Islet precursor cell (in vitro differentiated cells): Measurements from ENCODE around the gene SMARCA2.

Source experiments
- DNase-seq: peaks from one replicate; pipeline ENCODE4 v3.0.0-alpha.2; 2018

SMARCA2 gene

DNA sequence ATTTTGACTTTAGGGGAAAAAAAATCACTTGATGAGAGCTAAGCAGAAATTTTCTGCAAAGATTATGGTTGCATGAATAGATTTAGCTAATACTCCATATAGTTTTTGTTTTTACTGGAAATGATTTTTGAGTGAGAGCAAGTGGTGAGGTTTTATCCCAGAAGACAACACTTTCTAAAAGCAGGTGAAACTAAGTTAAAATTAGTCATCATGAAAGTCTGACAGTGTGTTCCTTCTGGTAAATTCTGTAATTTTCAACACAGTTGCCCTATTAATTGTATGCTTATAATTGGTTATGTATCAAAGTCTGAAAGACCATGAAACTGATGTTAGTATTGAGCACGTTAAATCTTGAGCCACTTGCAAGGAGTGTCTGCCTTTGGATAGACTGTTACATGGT lies 91.5 kb downstream of the SMARCA2 start:
- no peak for DNase-seq

GRCh38 chr9:2107906-2108451 lies 92.8 kb downstream of the SMARCA2 start:
- no peak for DNase-seq

GRCh38 chr9:2109069-2109650 lies 94.0 kb downstream of the SMARCA2 start:
- DNase-seq: no peak

DNA sequence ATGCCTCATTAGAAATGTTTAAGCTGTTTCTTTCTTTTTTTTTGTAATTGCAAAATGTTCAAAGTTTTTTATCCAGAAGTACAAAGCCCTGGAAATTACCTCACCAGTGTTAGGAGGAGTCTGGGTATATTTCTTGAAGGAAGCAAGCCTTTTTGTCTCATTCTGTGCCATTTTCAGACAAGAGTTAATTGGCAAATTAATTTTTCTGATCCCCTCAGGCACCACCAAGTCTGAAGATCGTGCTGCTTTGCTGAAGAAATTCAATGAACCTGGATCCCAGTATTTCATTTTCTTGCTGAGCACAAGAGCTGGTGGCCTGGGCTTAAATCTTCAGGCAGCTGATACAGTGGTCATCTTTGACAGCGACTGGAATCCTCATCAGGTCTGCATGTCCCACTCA lies 94.9 kb downstream of the SMARCA2 start:
- DNase-seq: no peak

GRCh38 chr9:2116073-2116472 lies 100.9 kb downstream of the SMARCA2 start:
- peak; percentile 64 for DNase-seq

DNA sequence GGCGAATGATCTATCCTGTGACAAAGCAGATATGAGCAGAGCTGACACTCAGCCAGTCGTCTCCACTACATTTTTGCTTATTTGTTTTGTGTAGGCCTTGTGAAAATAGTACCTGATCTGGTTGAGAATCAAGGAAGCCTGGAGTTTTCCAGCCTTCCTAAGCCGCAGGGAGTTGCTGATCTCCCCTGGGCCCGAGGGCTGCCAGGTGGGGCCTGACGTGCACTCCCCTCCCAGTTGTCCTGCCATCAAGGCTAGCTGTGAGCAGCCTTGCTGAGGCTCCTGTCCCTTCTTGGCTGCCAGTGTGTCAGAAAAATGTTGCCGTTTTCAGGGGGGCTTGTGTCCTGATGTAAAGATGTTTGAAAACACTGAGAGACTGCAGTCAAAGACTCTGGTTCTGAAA lies 102.4 kb downstream of the SMARCA2 start:
- no peak for DNase-seq

DNA sequence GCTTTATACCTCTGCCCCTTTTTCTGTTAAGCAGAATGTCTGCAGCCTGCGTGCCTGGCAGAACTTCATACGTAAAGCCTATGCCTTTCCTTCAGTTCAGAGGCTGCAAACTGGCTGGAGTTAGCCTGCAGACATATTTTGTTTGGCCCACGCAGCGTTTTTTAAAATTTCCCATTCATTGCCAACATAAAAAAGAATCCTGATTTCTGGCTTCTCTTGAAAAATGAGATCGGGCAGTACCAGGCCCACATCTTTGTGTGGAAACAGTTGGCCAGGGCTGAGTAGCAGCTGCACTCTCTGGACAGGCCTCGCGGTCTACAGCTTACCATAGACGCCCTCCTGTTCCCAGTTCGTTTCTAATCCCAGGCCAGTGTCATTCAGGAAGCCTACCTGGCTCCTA lies 104.4 kb downstream of the SMARCA2 start:
- DNase-seq: no peak

GRCh38 chr9:2120926-2121689 lies 106.0 kb downstream of the SMARCA2 start:
- DNase-seq: no peak

GRCh38 chr9:2122299-2122698 lies 107.2 kb downstream of the SMARCA2 start:
- DNase-seq: no peak

- DNase-seq: no peak
Observed at GRCh38 chr9:2125906-2126305, 110.8 kb downstream of the SMARCA2 start.

DNA sequence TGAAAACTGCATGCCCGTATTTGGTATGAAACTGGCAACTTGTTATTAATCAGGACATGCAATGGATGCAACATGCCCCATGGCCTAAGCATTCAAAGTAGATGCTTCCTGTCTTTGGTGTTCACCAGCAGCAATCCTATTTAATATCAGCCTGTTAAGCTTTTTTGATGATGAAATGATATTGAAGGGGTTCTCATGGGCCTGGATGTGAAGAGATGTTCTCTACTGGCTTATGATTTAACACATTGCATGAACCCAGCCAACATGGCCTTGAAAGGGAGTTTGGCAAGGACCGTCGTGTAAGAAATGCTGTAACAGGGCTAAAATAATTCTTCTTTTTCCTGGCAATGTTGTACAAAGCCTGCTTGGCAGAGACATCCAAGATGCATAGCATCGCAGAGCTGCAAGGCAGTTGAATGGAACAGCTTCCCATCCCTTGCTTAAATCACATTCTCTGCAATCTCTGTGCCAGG lies 111.2 kb downstream of the SMARCA2 start:
- no peak for DNase-seq

- DNase-seq: no peak
Observed at GRCh38 chr9:2127486-2127885, 112.3 kb downstream of the SMARCA2 start.

GRCh38 chr9:2128141-2128540 lies 113.0 kb downstream of the SMARCA2 start:
- no peak for DNase-seq

DNA sequence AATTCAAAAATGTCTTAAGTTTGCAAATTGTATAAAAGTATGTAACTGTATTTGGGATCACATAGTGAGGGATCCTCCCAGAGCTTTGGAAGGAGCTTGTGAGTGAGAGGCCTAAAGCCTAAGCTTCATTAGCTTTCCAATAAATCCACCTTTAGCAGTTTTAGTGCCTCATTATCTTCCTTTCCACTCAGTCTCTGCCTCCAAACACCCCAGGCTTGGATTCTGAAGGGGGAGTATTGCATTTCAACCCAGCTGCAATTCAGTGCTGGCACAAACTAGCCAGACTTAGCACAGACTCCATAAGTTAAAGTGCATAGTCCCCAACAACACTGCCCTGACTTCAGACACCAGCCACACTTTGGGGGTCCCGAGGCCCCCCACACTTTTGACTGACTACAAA lies 113.5 kb downstream of the SMARCA2 start:
- no peak for DNase-seq

- no peak for DNase-seq
Observed at GRCh38 chr9:2130941-2131340, 115.8 kb downstream of the SMARCA2 start.

- DNase-seq: no peak
Observed at GRCh38 chr9:2132484-2133082, 117.4 kb downstream of the SMARCA2 start.

- no peak for DNase-seq
Observed at GRCh38 chr9:2134391-2134790, 119.2 kb downstream of the SMARCA2 start.

DNA sequence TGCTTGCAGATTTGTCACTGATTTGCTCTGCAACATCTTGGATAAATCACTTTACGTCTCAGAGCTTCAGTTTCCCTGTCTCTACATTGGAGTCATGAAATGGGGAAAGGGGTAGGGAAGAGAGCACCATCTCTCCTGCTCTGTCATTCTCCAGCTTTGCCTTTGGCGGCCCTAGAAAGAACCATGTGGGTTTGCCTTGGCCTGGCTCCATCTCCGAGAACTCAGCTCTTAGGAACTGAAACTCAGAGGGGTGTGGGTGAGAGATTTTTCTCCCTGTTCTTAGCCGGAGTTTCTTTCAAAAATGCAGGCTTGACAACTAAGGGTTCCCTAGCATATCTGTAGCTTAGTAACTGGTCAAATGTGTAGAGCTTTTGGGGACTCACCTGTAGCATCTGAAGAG lies 123.5 kb downstream of the SMARCA2 start:
- peak; percentile 3 for DNase-seq

DNA sequence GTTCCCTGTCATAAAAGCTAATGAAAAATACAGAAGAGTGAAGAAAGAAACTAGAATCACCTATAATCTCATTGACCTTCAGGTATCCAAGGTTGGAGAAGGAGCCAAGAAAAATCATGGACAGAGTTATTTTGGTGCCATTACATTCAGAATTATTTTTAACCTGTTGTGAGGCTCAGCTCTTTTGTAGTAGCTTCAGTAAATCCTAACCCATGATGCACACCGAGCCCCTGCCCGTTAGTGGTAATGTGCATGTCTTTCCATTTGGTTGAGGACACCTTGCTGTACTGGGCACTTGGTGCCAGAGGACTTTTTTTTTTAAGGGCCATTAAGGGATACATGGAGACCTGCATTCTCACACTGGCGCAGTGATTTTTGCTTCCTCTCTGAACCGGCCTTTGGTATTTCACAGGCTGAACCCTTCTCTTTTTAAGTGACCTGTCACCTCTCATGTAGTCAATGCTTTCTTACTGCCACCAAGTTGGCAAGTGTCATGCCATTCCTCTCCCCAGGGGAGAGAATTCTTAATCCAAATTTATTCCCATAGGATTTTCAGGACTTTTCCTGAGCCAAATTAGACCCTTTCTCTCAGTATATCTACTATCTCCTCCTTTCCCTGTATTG lies 125.6 kb downstream of the SMARCA2 start:
- DNase-seq: no peak

DNA sequence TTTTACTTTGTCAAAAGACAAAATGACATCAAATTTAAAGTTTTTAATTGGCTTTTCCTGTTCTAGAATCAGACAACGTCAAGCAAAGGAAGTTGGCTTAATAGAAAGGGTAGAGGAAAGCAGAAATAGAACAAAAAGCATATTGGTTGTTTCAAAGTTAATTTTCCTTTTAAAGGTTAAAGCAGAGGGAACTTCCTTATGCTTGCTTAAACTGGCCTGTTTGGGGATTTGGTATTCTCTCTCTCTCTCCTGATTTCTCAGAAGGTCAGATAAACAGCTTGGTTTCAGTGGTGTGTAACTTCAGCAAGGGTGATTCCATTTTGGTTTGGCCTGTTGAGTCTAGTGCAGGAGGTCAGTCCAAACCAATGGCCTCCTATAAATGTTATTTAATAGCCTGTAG lies 127.1 kb downstream of the SMARCA2 start:
- no peak for DNase-seq

- DNase-seq: no peak
Observed at GRCh38 chr9:2144619-2145018, 129.5 kb downstream of the SMARCA2 start.

DNA sequence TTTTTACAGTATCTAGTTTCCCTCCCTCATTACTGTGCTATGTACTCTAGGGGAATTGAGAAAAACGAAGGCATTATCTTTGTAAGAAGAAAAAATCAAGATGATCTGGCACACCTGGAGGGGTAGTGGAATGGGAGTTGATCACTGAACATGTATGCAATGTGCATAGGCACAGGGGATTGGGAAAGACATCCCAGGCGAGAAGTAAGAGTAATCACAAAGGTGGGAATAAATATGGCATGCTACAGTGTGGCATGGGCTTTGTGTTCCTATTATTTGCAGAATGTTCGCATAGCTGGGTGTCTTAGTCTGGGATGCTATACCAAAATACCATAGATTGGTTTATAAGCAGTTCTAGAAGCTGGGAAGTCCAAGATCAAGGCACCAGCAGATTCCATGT lies 130.6 kb downstream of the SMARCA2 start:
- peak; percentile 19 for DNase-seq

DNA sequence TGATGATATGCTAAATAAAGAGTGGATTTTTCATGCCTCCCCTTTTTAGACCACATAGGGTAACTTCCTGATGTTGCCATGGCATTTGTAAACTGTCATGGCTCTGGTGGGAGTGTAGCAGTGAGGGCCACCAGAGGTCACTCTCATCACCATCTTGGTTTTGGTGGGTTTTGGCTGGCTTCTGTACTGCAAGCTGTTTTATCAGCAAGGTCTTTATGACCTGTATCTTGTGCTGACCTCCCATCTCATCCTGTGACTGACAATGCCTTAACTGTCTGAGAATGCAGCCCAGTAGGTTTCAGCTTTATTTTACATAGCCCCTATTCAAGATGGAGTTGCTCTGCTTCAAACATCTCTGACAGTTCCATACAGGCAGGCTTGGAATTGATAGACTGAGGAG lies 131.6 kb downstream of the SMARCA2 start:
- peak; percentile 80 for DNase-seq

- DNase-seq: no peak
Observed at GRCh38 chr9:2150338-2150737, 135.2 kb downstream of the SMARCA2 start.
